B cell (primary cell): ENCODE data around the gene AKAP6. TPM values are rescaled to one million over a fixed set of nuclear protein-coding genes. Genes with fewer than 3 reads are reported as not detected.

Experiments
- ATAC-seq: fragments of 200-7000 bp; cut with Tn5 transposase; one replicate; pipeline ENCODE4 v1.10.0; 2021; ENCODE audit warnings: low read depth, mild to moderate bottlenecking, moderate number of reproducible peaks, moderate library complexity
- CTCF ChIA-PET: fragments of 350-600 bp; sonication (Branson Sonifier 250); formaldehyde crosslinking; loops from one replicate; lab custom pipeline; 2021; ENCODE audit warnings: antibody characterized with exemption, inconsistent platforms; lab: Charles Lee
- POLR2A ChIA-PET: fragments of 350-600 bp; sonication (Branson Sonifier 250); formaldehyde crosslinking; loops from one replicate; lab custom pipeline; 2021; ENCODE audit warnings: antibody characterized with exemption; lab: Charles Lee
- DNase-seq: peaks from one replicate; pipeline ENCODE4 v3.0.0; 2013
- H2AFZ ChIP-seq: 2 replicates; pipeline ENCODE4 v1.6.1; 2012; ENCODE audit warnings: mild to moderate bottlenecking, low read depth, low read length; ENCODE audit not compliant: insufficient read depth, poor library complexity, severe bottlenecking
- H3K27ac ChIP-seq, 2 donors: 1 replicate in 1 of 2; 2 replicates in 1 of 2; pipeline ENCODE4 v1.5.1; 2012 to 2013; ENCODE audit warnings: low read length in 2 of 2, mild to moderate bottlenecking in 2 of 2, moderate library complexity in 1 of 2
- H3K27me3 ChIP-seq, 4 experiments: fragments of 200-600 bp in 1 of 4; sonication (generic) in 1 of 4; replicated peaks in 1 of 4; 1 replicate in 2 of 4; 2 replicates in 2 of 4; pipeline versions ENCODE4 v1.6.1 to v1.7.0; 2013 to 2016; ENCODE audit warnings: low read length in 3 of 4, mild to moderate bottlenecking in 2 of 4, mixed read lengths in 1 of 4, moderate library complexity in 1 of 4; ENCODE audit not compliant: insufficient read depth in 4 of 4, control insufficient read depth in 3 of 4; ENCODE audit errors: control extremely low read depth in 1 of 4
- H3K36me3 ChIP-seq, 2 experiments: replicated peaks in 1 of 2; 1 replicate in 1 of 2; 2 replicates in 1 of 2; pipeline versions ENCODE4 v1.6.1 to v1.7.1; 2013; ENCODE audit warnings: low read length in 1 of 2; ENCODE audit not compliant: insufficient read depth in 2 of 2, control insufficient read depth in 1 of 2; ENCODE audit errors: control extremely low read depth in 1 of 2, extremely low read depth in 1 of 2
- H3K4me1 ChIP-seq, 2 donors: fragments of 200-600 bp in 1 of 2; sonication (generic) in 1 of 2; 1 replicate in 1 of 2; 2 replicates in 1 of 2; pipeline versions ENCODE4 v1.5.1 to v1.6.1; 2013 to 2017; ENCODE audit warnings: low read length in 2 of 2; ENCODE audit not compliant: control insufficient read depth in 2 of 2, insufficient read depth in 2 of 2
- H3K4me2 ChIP-seq: replicated peaks from 2 replicates; pipeline ENCODE3; 2012; ENCODE audit warnings: mild to moderate bottlenecking, low read depth, low read length; ENCODE audit not compliant: poor library complexity, severe bottlenecking
- H3K4me3 ChIP-seq, 5 experiments: fragments of 200-600 bp in 1 of 5; sonication (generic) in 1 of 5; 1 replicate in 3 of 5; 2 replicates in 2 of 5; pipeline versions ENCODE4 v1.5.1 to v1.7.0; 2011 to 2016; ENCODE audit warnings: low read length in 4 of 5, mild to moderate bottlenecking in 4 of 5, low read depth in 2 of 5, control low read depth in 1 of 5, moderate library complexity in 1 of 5; ENCODE audit not compliant: insufficient read depth in 1 of 5; ENCODE audit errors: control extremely low read depth in 1 of 5, extremely low read depth in 1 of 5
- H3K79me2 ChIP-seq: fragments of 200-600 bp; sonication (generic); one replicate; pipeline ENCODE4 v1.6.0; 2016; ENCODE audit warnings: low read length; ENCODE audit not compliant: control insufficient read depth, insufficient read depth
- H3K9ac ChIP-seq: fragments of 200-600 bp; sonication (generic); 2 replicates; pipeline ENCODE4 v1.6.1; 2017; ENCODE audit warnings: mild to moderate bottlenecking, low read length, moderate library complexity
- H3K9me3 ChIP-seq, 3 donors: one replicate each; pipeline versions ENCODE4 v1.6.1 to v1.7.1; 2013; ENCODE audit warnings: low read length in 2 of 3; ENCODE audit not compliant: control insufficient read depth in 2 of 3, insufficient read depth in 1 of 3; ENCODE audit errors: control extremely low read depth in 1 of 3
- H4K20me1 ChIP-seq: 2 replicates; pipeline ENCODE4 v1.6.0; 2012; ENCODE audit warnings: mild to moderate bottlenecking, low read length; ENCODE audit not compliant: insufficient read depth, control insufficient read depth, poor library complexity, severe bottlenecking
- H3K27ac Mint-ChIP-seq: one replicate; pipeline ENCODE4 v1.8.0; 2021; ENCODE audit warnings: mixed read lengths
- H3K27me3 Mint-ChIP-seq: one replicate; pipeline ENCODE4 v1.8.0; 2021; ENCODE audit warnings: mixed read lengths
- H3K4me1 Mint-ChIP-seq: one replicate; pipeline ENCODE4 v1.8.0; 2021; ENCODE audit warnings: mixed read lengths
- H3K4me3 Mint-ChIP-seq: one replicate; pipeline ENCODE4 v1.8.0; 2021; ENCODE audit warnings: mixed read lengths
- H3K9me3 Mint-ChIP-seq: one replicate; pipeline ENCODE4 v1.8.0; 2022; ENCODE audit warnings: mixed read lengths; ENCODE audit not compliant: insufficient read depth
- EZH2 ChIP-seq: IDR thresholded peaks from 2 replicates; pipeline ENCODE4 v1.6.1; 2012; ENCODE audit warnings: borderline replicate concordance, low read depth, mild to moderate bottlenecking, moderate library complexity, low read length; ENCODE audit not compliant: insufficient read depth, poor library complexity, severe bottlenecking
- WGBS: methylation state at CpG from one replicate; pipeline ENCODE4 v1.1.5; 2013; ENCODE audit warnings: missing lambda C conversion rate; ENCODE audit not compliant: insufficient coverage; 5-methylcytosine and 5-hydroxymethylcytosine counted together
- intact Hi-C: fragments of 100-400 bp; cut with micrococcal nuclease; formaldehyde crosslinking; loops from one replicate; pipeline ENCODE4 v1.10.0; 2022
- polyA plus RNA-seq: library from polyadenylated mRNA; depleted of rRNA; stranded (reverse); fragments of >200 nt; gene quantifications from 2 replicates; pipeline ENCODE4 v1.2.3, GENCODE V29; 2012
- total RNA-seq, 2 donors: library from RNA; stranded (reverse); fragments of 120-200 nt in 1 of 2; gene quantifications; 1 replicate in 1 of 2; 2 replicates in 1 of 2; pipeline versions ENCODE4 v1.2.3 to v1.2.4, GENCODE V29; 2013 to 2022
- TF ChIP-seq, protein P1 (sequence below): fragments of 200-600 bp; IDR thresholded peaks from one replicate; pipeline ENCODE4 v1.8.0; 2022; ENCODE audit warnings: antibody characterized with exemption, mild to moderate bottlenecking

The AKAP6 gene
- total and polyA plus RNA-seq, 2 donors (not counting 1 experiment from before 2014, with no cell fraction given): 1.4 to 2.8 TPM

DNA sequence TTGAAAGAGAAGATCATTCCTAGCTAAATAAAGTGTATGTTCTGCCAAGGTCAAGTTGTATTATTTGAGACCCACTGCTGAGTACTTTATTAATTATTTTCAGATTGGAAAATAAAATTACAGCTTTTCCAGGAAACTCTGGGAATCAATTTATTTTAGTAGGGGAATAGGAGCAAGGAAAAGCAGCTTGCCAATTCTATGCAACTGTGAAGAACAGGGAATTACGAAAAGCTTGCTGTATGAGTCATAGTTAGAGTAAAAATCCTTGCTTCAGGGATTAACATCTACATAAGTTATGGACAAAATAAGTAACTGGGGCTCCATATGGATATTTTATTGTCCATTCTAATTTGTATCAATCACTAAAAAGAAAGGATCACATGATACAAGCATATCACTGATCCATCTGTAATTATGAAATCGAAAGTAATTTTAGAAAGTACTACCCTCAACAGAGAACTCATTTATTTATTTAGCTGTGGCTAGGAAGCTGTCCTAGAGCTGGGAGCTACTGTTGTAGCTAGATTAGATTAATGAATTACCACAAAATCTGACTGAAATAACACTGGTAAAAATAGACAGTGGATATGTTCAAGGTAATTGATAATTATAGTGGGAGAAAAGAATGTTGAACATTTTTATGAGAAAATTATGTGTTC, 306.1 kb downstream of the AKAP6 start:
- intact Hi-C loops: no loop called here
- Mint-ChIP-seq H3K4me1 (no peaks in the 10 kb centered on the region), H3K4me3 (no peak overlapping the region), H3K27me3 (no peaks in the 10 kb centered on the region), H3K27ac (no peak overlapping the region), H3K9me3 (no peaks in the 10 kb centered on the region)
- H3K4me3 ChIP-seq: no peak overlapping the region
- no peak overlapping the region for H3K27ac ChIP-seq
- ChIA-PET CTCF (no interaction called here), POLR2A (no interaction called here)
- no peaks in the 10 kb centered on the region for H3K9me3 ChIP-seq
- ATAC-seq: no peak
- no peaks in the 10 kb centered on the region for H3K36me3 ChIP-seq
- WGBS: no CpG with 5 or more reads among the region's 2 CpGs
- H3K4me2 ChIP-seq: no peak overlapping the region
- H3K9ac ChIP-seq: no peak overlapping the region
- no peaks in the 10 kb centered on the region for H4K20me1 ChIP-seq
- no peaks in the 10 kb centered on the region for H3K4me1 ChIP-seq
- TF ChIP-seq, protein P1, sequence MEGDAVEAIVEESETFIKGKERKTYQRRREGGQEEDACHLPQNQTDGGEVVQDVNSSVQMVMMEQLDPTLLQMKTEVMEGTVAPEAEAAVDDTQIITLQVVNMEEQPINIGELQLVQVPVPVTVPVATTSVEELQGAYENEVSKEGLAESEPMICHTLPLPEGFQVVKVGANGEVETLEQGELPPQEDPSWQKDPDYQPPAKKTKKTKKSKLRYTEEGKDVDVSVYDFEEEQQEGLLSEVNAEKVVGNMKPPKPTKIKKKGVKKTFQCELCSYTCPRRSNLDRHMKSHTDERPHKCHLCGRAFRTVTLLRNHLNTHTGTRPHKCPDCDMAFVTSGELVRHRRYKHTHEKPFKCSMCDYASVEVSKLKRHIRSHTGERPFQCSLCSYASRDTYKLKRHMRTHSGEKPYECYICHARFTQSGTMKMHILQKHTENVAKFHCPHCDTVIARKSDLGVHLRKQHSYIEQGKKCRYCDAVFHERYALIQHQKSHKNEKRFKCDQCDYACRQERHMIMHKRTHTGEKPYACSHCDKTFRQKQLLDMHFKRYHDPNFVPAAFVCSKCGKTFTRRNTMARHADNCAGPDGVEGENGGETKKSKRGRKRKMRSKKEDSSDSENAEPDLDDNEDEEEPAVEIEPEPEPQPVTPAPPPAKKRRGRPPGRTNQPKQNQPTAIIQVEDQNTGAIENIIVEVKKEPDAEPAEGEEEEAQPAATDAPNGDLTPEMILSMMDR: no peak
- TF ChIP-seq EZH2: no peak
- H2AFZ ChIP-seq: no peak overlapping the region
- H3K79me2 ChIP-seq: no peaks in the 10 kb centered on the region
- no peak for DNase-seq
- no peaks in the 10 kb centered on the region for H3K27me3 ChIP-seq

DNA sequence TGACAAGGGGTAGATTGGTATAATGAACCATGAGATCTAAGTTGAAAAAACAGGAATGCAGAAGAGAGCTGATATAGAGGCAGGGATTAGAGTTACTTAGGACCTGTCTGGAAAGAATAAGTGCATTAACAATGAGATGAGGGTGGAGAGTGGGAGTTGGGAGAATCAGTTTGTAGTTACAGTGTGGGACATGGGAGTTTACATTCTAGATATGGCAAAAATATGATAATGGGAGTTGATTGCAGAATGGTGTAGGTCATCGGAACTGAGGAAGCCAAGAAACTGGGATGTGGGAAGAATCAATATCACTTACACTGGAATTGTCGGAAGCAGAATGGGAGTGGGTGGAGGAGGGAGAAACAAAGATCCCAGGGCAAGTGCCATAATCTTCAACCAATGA, 308.5 kb downstream of the AKAP6 start:
- no peaks in the 10 kb centered on the region for H3K27me3 Mint-ChIP-seq
- H3K9me3 ChIP-seq: no peaks in the 10 kb centered on the region
- H3K27ac Mint-ChIP-seq: no peak overlapping the region
- H3K27ac ChIP-seq: no peak overlapping the region
- intact Hi-C loops: no loop called here
- H4K20me1 ChIP-seq: no peaks in the 10 kb centered on the region
- H3K79me2 ChIP-seq: no peaks in the 10 kb centered on the region
- H3K27me3 ChIP-seq: no peaks in the 10 kb centered on the region
- POLR2A ChIA-PET: no interaction called here
- no peak overlapping the region for H2AFZ ChIP-seq
- no peaks in the 10 kb centered on the region for H3K36me3 ChIP-seq
- ATAC-seq (no peak), DNase-seq (no peak)
- TF ChIP-seq EZH2: no peak
- TF ChIP-seq, protein P1: no peak
- no peak overlapping the region for H3K9ac ChIP-seq
- no peak overlapping the region for H3K4me2 ChIP-seq
- no peak overlapping the region for H3K4me3 ChIP-seq
- CTCF ChIA-PET: no interaction called here
- no peaks in the 10 kb centered on the region for H3K4me1 Mint-ChIP-seq
- H3K4me1 ChIP-seq: no peaks in the 10 kb centered on the region
- 100% methylated on average over 1 of the region's 2 CpGs for WGBS
- H3K9me3 Mint-ChIP-seq: no peaks in the 10 kb centered on the region
- no peak overlapping the region for H3K4me3 Mint-ChIP-seq
